Measurements from ENCODE around the gene GID8. TPM values are rescaled to one million over a fixed set of nuclear protein-coding genes. Genes with fewer than 3 reads are reported as not detected.
A peak's percentile ranks its signal among the peaks of the same experiment; 100 is the strongest.

GID8 gene
- total and polyA plus RNA-seq, 9 of the 15 experiments (the other 6 are each of a cell fraction or from before 2014, with no cell fraction given), result 7.5 to 31.6 (median 22.2) TPM

- Histone ChIP-seq H3K27me3 (ENCODE audit: control insufficient read depth in 2 of 2, insufficient read depth in 2 of 2, low read length in 2 of 2) (no peaks in the 10 kb centered on the region), H2AFZ (ENCODE audit: low read depth, low read length) (no peak overlapping the region), H3K4me1 (replicated peaks in 1 of 2; ENCODE audit: control insufficient read depth in 2 of 2, insufficient read depth in 2 of 2, low read length in 2 of 2) (peaks cover 5% of the 10 kb centered on the region in 2 experiments; a peak in 3 of 5 replicates), H3K9ac (ENCODE audit: insufficient read depth in 1 of 2, low read depth in 2 of 2, low read length in 2 of 2) (no peak overlapping the region), H3K9me3 (replicated peaks; ENCODE audit: control insufficient read depth, insufficient read depth, low read depth, low read length) (no peaks in the 10 kb centered on the region), H3K27ac (ENCODE audit: extremely low read depth, low read depth, low read length) (no peak overlapping the region), H3K9me1 (ENCODE audit: control insufficient read depth, insufficient read depth, low read length) (peaks cover 5% of the 10 kb centered on the region), H3K4me3 (no peak overlapping the region), H3K79me2 (ENCODE audit: control insufficient read depth, insufficient read depth, low read length) (peaks cover 74% of the 10 kb centered on the region), H4K20me1 (replicated peaks; ENCODE audit: control insufficient read depth, insufficient read depth, low read length) (peaks cover 27% of the 10 kb centered on the region), H3K36me3 (ENCODE audit: control insufficient read depth, insufficient read depth, low read length) (peaks cover 86% of the 10 kb centered on the region), H3K4me2 (ENCODE audit: insufficient read depth, low read length) (no peak overlapping the region)
- no peak for ATAC-seq
- no peak for FAIRE-seq
- ChIA-PET POLR2A (interaction anchor here (1.0 to 6.5 kb wide), 4 partner anchors 8 to 37 kb away, joined by 3 to 45 read pairs (median 6); partner anchors contain the start of gene DIDO1), CTCF (ENCODE audit: low intra/inter-chr PET ratio) (no interaction called here)
- BruUV-seq (replicated peaks), result no TSS peak
- in situ Hi-C loops (cut with MboI) (no loop called here), intact Hi-C loops (cut with micrococcal nuclease) (no loop called here)
- WGBS (ENCODE audit: insufficient coverage, low coverage, missing lambda C conversion rate), result 98% methylated on average over 43 of the region's 45 CpGs
- no peak for DNase-seq (ENCODE audit: extremely low read depth in 1 of 4, low spot score in 3 of 4)
- TF ChIP-seq POLR2G (IDR thresholded peaks at IDR 0.05; ENCODE audit: low read depth, low read length), result peak; percentile 50
- TF ChIP-seq, protein P1, sequence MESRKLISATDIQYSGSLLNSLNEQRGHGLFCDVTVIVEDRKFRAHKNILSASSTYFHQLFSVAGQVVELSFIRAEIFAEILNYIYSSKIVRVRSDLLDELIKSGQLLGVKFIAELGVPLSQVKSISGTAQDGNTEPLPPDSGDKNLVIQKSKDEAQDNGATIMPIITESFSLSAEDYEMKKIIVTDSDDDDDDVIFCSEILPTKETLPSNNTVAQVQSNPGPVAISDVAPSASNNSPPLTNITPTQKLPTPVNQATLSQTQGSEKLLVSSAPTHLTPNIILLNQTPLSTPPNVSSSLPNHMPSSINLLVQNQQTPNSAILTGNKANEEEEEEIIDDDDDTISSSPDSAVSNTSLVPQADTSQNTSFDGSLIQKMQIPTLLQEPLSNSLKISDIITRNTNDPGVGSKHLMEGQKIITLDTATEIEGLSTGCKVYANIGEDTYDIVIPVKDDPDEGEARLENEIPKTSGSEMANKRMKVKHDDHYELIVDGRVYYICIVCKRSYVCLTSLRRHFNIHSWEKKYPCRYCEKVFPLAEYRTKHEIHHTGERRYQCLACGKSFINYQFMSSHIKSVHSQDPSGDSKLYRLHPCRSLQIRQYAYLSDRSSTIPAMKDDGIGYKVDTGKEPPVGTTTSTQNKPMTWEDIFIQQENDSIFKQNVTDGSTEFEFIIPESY (CRISPR knock-in tag; IDR thresholded peaks at IDR 0.05), result peak; percentile 93
- TF ChIP-seq SUPT5H (IDR thresholded peaks at IDR 0.05), result no peak
Observed at GRCh38 chr20:62910777-62911497, 27.0 kb upstream of the GID8 start.
